HG03097 (cell line): ENCODE results near the gene DSG4.

Experiments used
- ATAC-seq: cut with Tn5 transposase; IDR thresholded peaks from one replicate; pipeline ENCODE4 v1.9.1; 2021; ENCODE audit not compliant: unreplicated experiment, low FRiP score

The DSG4 gene

DNA sequence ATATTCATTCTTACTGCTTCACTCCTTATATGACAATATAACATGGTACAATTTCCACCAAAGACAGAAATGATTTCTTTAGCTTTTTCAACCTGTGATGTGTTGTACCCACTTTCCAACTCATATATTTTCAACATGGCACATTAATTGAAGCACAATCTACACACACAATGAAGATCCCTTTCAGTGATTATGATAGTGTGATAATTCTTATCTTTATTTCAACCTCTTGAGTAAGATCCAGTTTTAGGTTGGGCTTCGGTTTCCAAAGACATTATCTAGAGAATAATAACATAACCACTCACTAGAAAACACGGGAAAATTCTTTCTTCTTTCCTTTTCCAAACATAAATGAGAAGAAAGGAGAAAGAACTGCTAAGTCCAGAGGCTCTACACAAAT, 67.6 kb downstream of the DSG4 start:
- ATAC-seq = no peak

DNA sequence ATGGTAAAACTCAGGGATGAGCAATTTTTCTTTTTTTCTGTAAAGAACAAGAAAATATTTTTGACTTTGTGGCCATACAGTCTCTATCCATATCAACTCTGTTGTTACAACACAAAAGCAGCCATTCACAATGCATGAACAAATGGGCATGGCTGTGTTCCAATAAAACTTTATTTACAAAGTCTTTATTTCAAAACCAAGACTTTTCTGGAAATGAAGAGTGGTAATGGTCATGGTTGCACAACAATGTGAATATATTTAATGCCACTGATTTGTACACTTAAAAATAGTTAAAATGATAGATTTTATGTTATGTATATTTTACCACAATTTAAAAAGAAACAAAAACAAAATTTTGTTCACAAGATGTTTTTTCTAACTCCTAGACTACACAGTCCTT, 69.3 kb downstream of the DSG4 start:
- no peak for ATAC-seq

DNA sequence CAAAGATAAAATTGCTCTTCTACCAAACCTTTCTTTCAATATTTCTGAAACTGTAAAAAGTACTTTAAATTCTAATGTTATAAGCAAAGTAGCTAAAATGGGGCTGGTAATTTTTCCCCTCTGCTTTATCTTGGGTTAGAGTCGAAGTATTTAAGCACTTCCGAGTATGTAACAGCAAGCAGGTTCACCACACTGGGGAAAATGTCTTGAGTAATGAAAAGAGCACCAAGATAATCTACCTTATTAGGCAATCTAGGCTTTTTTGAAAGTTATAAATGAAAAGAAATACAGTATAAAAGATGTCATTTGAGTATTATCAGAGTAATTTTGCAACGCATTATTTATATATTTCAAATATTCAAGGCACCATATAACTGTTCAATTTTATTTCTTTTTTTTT, 70.3 kb downstream of the DSG4 start:
- no peak for ATAC-seq

DNA sequence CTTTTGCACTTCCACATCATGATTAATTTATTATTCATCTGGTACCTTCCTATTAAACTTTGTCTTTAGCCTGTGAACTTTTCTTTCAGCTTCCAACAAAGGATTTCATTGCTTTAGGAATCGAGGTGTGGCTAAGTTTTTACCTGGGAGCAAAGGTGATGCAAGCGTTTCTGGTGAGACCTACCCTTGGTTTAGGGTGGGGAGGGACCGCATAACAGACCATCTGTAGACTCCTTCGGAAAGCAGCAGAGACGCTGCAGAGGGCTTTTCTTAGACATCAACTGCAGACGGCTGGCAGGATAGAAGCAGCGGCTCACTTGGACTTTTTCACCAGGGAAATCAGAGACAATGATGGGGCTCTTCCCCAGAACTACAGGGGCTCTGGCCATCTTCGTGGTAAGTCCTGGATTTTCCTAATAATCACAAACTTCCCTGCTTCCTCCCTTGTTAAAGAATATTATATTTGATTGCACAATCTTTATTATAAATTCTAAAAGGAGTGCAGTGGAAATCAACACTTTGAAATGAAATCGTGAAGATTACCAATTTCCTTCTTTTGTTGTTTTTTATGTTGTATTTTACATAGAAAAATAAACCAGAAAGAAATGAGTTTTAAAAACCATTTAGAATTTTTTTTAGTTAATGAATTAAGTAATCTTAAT, 71.1 kb downstream of the DSG4 start, which contains the start of gene DSG3:
TSS of gene DSG3 (plus strand) at position 212 of the 662 bp plus-strand sequence. CDS start at position 349, 137 bp downstream.
- no peak for ATAC-seq

DNA sequence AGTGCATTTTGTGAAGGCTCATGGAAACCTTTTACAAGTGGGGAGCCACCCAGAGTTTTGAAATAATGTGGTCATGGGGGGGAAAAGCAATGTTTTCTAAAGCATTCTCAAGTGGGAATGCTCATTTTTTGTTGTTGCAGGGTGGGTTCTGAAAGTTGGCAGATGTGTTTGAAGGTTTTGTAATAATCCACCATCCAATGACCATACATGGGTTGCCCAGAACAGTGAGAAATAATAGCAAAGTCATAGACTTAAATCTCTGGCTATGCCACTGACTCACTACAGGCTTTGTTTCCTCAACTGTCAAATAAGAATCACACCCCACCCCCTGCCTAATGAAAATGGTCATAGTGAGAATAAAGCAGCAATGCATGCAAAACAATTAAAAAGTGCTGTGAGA, 73.8 kb downstream of the DSG4 start:
- no peak for ATAC-seq

DNA sequence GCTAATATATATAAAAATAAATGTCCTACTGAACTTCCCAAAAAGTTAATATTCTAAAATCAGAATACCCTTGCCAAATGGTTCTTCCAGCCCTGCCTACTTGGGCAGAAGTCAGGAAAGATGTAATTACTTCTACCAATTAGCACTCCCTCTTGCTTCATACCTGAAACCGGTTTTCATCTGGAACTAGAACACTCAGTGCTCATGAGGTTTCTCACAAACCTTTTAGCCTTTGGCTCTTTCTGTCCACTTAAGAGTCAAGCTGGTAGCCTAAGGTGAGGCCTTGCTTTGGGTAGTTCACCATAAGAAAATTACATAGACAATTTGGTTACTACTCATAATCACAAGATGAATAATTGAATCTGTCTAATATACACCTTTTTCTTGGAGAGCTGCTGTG, 75.0 kb downstream of the DSG4 start:
- no peak for ATAC-seq

DNA sequence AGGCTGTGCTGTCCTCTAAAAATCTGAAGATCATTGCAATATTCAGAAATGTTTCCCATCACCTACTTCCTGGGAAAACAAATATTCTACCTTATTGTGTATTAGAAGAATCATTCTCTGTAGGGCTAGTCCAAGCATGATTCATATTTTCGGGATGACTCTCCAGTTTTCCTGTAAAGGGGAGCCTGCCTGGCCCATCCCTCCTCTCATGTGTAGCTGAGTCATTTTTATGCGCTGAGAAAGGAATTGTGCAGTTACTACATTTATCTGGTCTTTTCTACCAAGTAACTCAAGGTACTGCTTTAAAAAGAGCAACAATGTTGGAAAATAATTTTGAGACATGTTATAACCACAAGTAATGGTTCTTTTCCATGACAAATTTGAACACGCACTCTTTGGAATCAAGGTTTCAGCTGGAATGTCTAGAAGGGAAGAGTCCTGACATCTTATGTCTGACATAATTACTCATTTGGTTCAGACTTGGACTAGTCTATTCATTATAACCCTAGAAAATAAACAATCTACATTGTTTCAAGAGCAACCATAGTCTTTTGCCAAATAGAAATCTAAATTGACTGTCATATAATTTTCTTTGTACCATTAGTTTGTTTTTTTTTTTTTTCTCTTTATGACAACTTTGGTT, 77.6 kb downstream of the DSG4 start:
- no peak for ATAC-seq
